Activated naive CD4-positive, alpha-beta T cell treated with anti-CD3 and anti-CD28 coated beads, Interleukin-2, amount 10 ng/mL, durations not matched to agents 7 days and 5 days (primary cell): ENCODE results near the gene NTN5.

Experiments used
- CTCF ChIA-PET: fragments of 350-600 bp; sonication (Branson Sonifier 250); formaldehyde crosslinking; loops from one replicate; lab custom pipeline; 2021; ENCODE audit warnings: antibody characterized with exemption; lab: Charles Lee
- DNase-seq: peaks from one replicate; pipeline ENCODE4 v3.0.0-alpha.2; 2020
- H3K27ac Mint-ChIP-seq: one replicate; pipeline ENCODE4 v1.8.0; 2021; ENCODE audit warnings: mild to moderate bottlenecking, moderate library complexity, mixed read lengths
- H3K27me3 Mint-ChIP-seq: one replicate; pipeline ENCODE4 v1.8.0; 2021; ENCODE audit warnings: mild to moderate bottlenecking, mixed read lengths
- H3K36me3 Mint-ChIP-seq: one replicate; pipeline ENCODE4 v1.8.0; 2021; ENCODE audit warnings: mixed read lengths
- H3K4me1 Mint-ChIP-seq: one replicate; pipeline ENCODE4 v1.8.0; 2021; ENCODE audit warnings: mixed read lengths
- H3K4me3 Mint-ChIP-seq: one replicate; pipeline ENCODE4 v1.8.0; 2021; ENCODE audit warnings: mild to moderate bottlenecking, moderate library complexity, mixed read lengths
- H3K9me3 Mint-ChIP-seq: one replicate; pipeline ENCODE4 v1.8.0; 2021; ENCODE audit warnings: mixed read lengths

Gene NTN5

GRCh38 chr19:48630296-48631063 lies 42.3 kb downstream of the NTN5 start:
- CTCF ChIA-PET, result interaction anchor here (1.0 to 1.2 kb wide), 2 partner anchors 45 to 124 kb away, joined by 3 to 4 read pairs; no protein-coding TSS in a partner anchor
- no peaks in the 10 kb centered on the region for H3K27me3 Mint-ChIP-seq

GRCh38 chr19:48629599-48630295 lies 43.1 kb downstream of the NTN5 start:
- peaks cover 25% of the 10 kb centered on the region for H3K36me3 Mint-ChIP-seq
- no peaks in the 10 kb centered on the region for H3K27me3 Mint-ChIP-seq
- CTCF ChIA-PET, result interaction anchor here (0.9 kb wide), 1 partner anchor 16 kb away, joined by 3 read pairs; the partner anchor contains the start of gene CA11
- peaks cover 59% of the 10 kb centered on the region for H3K4me1 Mint-ChIP-seq
- no peak for DNase-seq
- H3K9me3 Mint-ChIP-seq, result no peaks in the 10 kb centered on the region
- no peak overlapping the region for H3K4me3 Mint-ChIP-seq
- no peak overlapping the region for H3K27ac Mint-ChIP-seq

More at GRCh38 chr19:48630296-48631063, 42.3 kb downstream of the NTN5 start:
- H3K36me3 Mint-ChIP-seq, result peaks cover 25% of the 10 kb centered on the region
- no peaks in the 10 kb centered on the region for H3K9me3 Mint-ChIP-seq
- H3K27ac Mint-ChIP-seq, result no peak overlapping the region
- H3K4me1 Mint-ChIP-seq, result peaks cover 57% of the 10 kb centered on the region
- no peak overlapping the region for H3K4me3 Mint-ChIP-seq
- no peak for DNase-seq

GRCh38 chr19:48629297-48629598 lies 43.6 kb downstream of the NTN5 start:
- Mint-ChIP-seq H3K27ac (no peak overlapping the region), H3K4me3 (no peak overlapping the region), H3K4me1 (peaks cover 58% of the 10 kb centered on the region), H3K27me3 (no peaks in the 10 kb centered on the region), H3K36me3 (peaks cover 25% of the 10 kb centered on the region), H3K9me3 (no peaks in the 10 kb centered on the region)
- CTCF ChIA-PET, result interaction anchor here (0.9 kb wide), 1 partner anchor 16 kb away, joined by 3 read pairs; the partner anchor contains the start of gene CA11
- no peak for DNase-seq

GRCh38 chr19:48628486-48629296 lies 44.1 kb downstream of the NTN5 start:
- no peak for DNase-seq
- Mint-ChIP-seq H3K27ac (no peak overlapping the region), H3K36me3 (peaks cover 28% of the 10 kb centered on the region), H3K9me3 (no peaks in the 10 kb centered on the region), H3K4me1 (peaks cover 58% of the 10 kb centered on the region), H3K27me3 (no peaks in the 10 kb centered on the region), H3K4me3 (no peak overlapping the region)
- CTCF ChIA-PET, result interaction anchor here (0.9 kb wide), 1 partner anchor 17 kb away, joined by 3 read pairs; the partner anchor contains the start of gene CA11

- Mint-ChIP-seq H3K27ac (no peak overlapping the region), H3K36me3 (peaks cover 33% of the 10 kb centered on the region), H3K4me1 (peaks cover 59% of the 10 kb centered on the region), H3K27me3 (no peaks in the 10 kb centered on the region), H3K9me3 (no peaks in the 10 kb centered on the region), H3K4me3 (no peak overlapping the region)
- CTCF ChIA-PET, result no interaction called here
- DNase-seq, result no peak
These were observed 44.9 kb downstream of the NTN5 start for GRCh38 chr19:48627865-48628314.

GRCh38 chr19:48627201-48627864 lies 45.5 kb downstream of the NTN5 start:
- Mint-ChIP-seq H3K27ac (peak overlapping the region; percentile 46), H3K27me3 (no peaks in the 10 kb centered on the region), H3K9me3 (no peaks in the 10 kb centered on the region), H3K36me3 (peaks cover 30% of the 10 kb centered on the region), H3K4me1 (peaks cover 56% of the 10 kb centered on the region), H3K4me3 (no peak overlapping the region)
- DNase-seq, result no peak
- CTCF ChIA-PET, result no interaction called here

- H3K27me3 Mint-ChIP-seq, result no peaks in the 10 kb centered on the region
- peaks cover 54% of the 10 kb centered on the region for H3K4me1 Mint-ChIP-seq
- H3K27ac Mint-ChIP-seq, result no peak overlapping the region
- no peaks in the 10 kb centered on the region for H3K9me3 Mint-ChIP-seq
- CTCF ChIA-PET, result no interaction called here
- no peak overlapping the region for H3K4me3 Mint-ChIP-seq
- DNase-seq, result no peak
- H3K36me3 Mint-ChIP-seq, result peaks cover 30% of the 10 kb centered on the region
These were observed 46.9 kb downstream of the NTN5 start for GRCh38 chr19:48625891-48626327.

GRCh38 chr19:48624791-48625723 lies 47.8 kb downstream of the NTN5 start:
- peak overlapping the region; percentile 80 for H3K4me3 Mint-ChIP-seq
- peaks cover 29% of the 10 kb centered on the region for H3K36me3 Mint-ChIP-seq
- DNase-seq, result no peak
- no peaks in the 10 kb centered on the region for H3K27me3 Mint-ChIP-seq
- CTCF ChIA-PET, result no interaction called here
- H3K4me1 Mint-ChIP-seq, result peaks cover 48% of the 10 kb centered on the region
- peak overlapping the region; percentile 98 for H3K27ac Mint-ChIP-seq
- no peaks in the 10 kb centered on the region for H3K9me3 Mint-ChIP-seq

GRCh38 chr19:48624067-48624594 lies 48.7 kb downstream of the NTN5 start:
- peak overlapping the region; percentile 98 for H3K27ac Mint-ChIP-seq
- H3K4me3 Mint-ChIP-seq, result peak overlapping the region; percentile 80
- H3K9me3 Mint-ChIP-seq, result no peaks in the 10 kb centered on the region
- H3K4me1 Mint-ChIP-seq, result peaks cover 53% of the 10 kb centered on the region
- peaks cover 1% of the 10 kb centered on the region for H3K27me3 Mint-ChIP-seq
- H3K36me3 Mint-ChIP-seq, result peaks cover 29% of the 10 kb centered on the region
- CTCF ChIA-PET, result interaction anchor here (1.9 kb wide), 1 partner anchor 15 kb away, joined by 7 read pairs; no protein-coding TSS in a partner anchor
- peak; percentile 98 for DNase-seq

GRCh38 chr19:48623556-48624066 lies 49.2 kb downstream of the NTN5 start:
- Mint-ChIP-seq H3K27me3 (peaks cover 4% of the 10 kb centered on the region), H3K4me3 (peak overlapping the region; percentile 80), H3K27ac (peak overlapping the region; percentile 98), H3K9me3 (no peaks in the 10 kb centered on the region), H3K4me1 (peaks cover 54% of the 10 kb centered on the region), H3K36me3 (peaks cover 30% of the 10 kb centered on the region)
- CTCF ChIA-PET, result interaction anchor here (1.9 kb wide), 1 partner anchor 15 kb away, joined by 7 read pairs; no protein-coding TSS in a partner anchor
- DNase-seq, result peak; percentile 18

GRCh38 chr19:48619692-48620585 lies 52.9 kb downstream of the NTN5 start:
- Mint-ChIP-seq H3K27ac (peak overlapping the region; percentile 97), H3K36me3 (peaks cover 56% of the 10 kb centered on the region), H3K4me1 (peaks cover 67% of the 10 kb centered on the region), H3K27me3 (peaks cover 4% of the 10 kb centered on the region), H3K9me3 (no peaks in the 10 kb centered on the region), H3K4me3 (peak overlapping the region; percentile 95)
- CTCF ChIA-PET, result interaction anchor here (0.9 kb wide), 1 partner anchor 14 kb away, joined by 3 read pairs; no protein-coding TSS in a partner anchor
- DNase-seq, result no peak
